HG03097 (cell line): ENCODE results near the gene PILRB.
A peak's percentile ranks its signal among the peaks of the same experiment; 100 is the strongest.
"Not testable (repeated sequence)": the region's sequence is repeated elsewhere in the genome, so short reads cannot be mapped to it uniquely, and the experiment has no call there.

ENCODE experiments used
- ATAC-seq: cut with Tn5 transposase; IDR thresholded peaks from one replicate; pipeline ENCODE4 v1.9.1; 2021; ENCODE audit not compliant: unreplicated experiment, low FRiP score

PILRB gene

DNA sequence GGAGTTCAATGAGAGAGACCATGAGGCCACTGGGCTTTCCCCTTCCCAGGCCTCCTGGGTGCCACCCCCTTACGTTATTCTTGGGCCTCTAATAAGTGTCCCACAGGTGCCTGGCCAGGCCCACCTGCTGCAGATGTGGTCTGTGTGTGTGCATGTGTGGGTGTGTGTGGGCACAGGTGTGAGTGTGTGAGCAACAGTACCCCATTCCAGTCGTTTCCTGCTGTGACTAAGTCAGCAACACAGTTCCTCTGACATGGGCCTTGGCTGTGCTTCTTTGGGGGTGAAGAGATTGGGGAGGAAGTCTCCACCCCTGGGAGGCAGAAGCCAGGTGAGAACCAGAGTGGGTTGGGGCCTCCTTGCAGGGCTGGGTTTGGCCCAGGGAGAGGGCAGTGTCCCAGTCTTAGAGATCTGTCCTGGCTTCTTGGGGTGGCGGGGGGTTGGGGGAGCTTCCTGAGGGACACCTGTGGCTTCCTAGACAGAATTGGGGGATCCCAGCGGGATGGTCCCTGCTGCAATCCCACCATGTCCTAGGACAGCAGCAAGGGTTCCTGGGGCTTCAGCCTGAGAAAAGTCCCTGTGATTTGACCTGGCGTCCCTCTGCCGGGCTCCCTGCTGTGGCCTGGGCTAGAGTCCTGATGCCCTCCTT lies 4.1 kb upstream of the PILRB start:
- no peak for ATAC-seq

DNA sequence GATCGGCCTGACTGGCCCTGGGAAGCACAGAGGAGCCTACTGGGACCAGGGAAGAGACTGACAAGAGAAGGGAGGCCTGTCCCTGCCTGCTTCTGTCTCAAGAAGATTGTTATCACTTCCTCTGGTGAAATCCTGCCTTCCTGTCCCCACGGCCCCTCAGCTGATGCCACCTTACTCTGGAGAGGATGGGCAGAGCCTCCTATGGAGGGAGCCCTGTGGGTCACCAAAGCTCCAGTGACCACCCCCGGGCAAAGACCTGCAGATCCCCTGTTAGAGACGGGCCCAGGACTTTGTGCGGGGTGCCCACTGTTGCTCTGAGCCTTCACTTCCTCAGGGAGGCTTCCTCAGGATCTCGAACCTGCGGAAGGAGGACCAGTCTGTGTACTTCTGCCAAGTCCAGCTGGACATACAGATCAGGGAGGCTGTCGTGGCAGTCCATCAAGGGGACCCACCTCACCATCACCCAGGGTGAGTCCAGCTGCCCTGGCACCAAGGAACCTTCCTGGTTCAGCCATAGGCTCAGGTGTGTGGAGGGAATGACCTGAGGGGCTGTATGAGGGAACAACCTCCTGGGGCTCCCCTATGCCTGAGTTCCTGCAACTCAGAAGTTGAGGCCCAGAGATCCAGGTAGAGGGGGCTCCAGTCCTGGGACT lies 1.4 kb upstream of the PILRB start:
- ATAC-seq: no peak

DNA sequence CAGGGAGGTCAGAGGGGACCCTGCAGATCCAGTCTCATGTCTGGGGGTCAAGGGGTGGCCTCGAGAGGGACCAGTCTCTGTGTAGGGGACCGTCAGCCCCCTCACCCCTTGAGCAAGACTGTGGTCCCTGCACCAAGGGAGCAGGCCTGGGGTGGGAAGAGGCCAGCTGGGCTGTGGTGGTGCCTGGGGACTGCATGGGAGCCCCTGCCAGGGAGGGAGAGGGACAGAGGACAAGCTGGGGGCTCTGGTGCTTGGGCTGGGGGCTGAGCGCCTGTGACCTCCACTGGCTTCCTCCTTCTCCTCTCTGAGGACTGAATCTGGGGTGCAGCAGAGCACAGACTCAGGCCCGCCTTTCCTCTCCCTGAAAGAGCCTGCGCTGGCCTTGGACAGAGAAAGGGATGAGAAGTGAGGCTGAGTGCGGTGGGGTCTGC lies 771 bp upstream of the PILRB start:
- ATAC-seq: no peak

DNA sequence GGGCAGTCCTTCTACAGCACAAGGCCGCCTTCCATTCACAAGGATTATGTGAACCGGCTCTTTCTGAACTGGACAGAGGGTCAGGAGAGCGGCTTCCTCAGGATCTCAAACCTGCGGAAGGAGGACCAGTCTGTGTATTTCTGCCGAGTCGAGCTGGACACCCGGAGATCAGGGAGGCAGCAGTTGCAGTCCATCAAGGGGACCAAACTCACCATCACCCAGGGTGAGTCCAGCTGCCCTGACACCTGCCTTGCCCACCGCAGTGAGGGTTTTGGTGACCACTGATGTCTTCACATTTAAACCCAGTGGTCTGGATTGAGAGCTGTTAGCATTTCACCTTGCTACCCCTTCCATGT lies 918 bp downstream of the PILRB start:
- no peak for ATAC-seq

DNA sequence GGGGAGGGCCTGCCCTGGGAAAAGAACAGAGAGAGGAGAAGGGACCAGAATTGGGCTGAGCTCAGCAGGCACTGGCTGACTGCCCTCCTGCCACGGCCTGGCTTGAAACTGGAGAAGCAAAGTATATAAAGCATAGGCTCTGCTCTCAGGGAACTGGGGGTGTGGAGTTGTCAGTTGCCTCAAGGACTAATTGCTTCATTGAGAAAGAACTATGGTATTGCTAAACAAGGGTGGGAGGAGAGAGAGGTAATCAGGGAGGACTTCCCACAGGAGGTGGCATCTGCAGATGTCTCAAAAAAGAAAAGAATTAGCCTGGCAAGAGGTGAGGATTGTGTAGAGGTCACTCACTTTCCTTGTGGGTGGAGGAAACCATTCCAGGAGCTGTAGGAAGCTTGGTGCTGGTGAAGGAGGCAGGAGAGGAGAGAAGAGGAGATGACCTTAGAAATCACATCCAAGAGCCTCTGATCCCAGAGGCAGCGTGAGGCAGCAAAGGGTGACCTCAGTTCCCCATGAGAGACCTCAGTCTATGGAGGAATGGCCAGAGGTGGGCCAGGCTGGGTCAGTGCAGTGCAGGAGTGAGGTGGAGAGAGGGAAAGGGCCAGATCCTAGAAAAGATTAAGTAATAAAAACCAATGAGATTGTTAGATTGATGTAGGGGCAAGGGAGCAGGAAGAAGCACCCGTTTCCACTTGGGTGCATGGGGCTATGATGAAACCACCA lies 2.4 kb downstream of the PILRB start:
- ATAC-seq: no peak

DNA sequence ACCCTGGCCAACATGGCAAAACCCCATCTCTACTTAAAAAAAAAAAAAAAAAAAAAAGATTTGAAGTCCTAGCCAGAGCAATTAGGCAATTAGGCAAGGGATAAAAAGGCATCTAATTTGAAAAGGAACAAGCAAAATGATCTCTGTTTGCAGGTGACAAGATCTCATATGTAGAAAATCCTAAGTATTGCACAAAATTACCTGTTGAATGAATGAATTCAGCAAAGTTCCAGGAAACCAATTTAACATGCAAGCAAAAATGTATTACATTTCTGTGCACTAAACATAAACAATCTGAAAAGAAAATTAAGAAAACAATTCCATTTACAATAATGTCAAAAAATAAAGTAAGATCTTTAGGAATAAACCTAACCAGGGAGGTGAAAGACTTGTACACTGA lies 5.2 kb downstream of the PILRB start:
- ATAC-seq: no peak

DNA sequence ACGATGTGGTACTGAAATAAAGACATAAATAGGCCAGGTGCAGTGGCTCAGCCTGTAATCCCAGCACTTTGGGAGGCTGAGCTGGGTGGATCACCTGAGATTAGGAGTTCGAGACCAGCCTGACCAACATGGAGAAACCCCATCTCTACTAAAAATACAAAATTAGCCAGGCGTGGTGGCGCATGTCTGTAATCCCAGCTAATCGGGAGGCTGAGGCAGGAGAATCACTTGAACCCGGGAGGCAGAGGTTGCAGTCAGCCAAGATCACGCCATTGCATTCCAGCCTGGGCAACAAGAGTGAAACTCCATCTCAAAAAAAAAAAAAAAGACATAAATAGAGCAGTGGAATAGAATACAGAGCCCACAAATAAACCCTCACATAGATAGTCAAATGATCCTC lies 5.9 kb downstream of the PILRB start:
- ATAC-seq: not testable (repeated sequence)

DNA sequence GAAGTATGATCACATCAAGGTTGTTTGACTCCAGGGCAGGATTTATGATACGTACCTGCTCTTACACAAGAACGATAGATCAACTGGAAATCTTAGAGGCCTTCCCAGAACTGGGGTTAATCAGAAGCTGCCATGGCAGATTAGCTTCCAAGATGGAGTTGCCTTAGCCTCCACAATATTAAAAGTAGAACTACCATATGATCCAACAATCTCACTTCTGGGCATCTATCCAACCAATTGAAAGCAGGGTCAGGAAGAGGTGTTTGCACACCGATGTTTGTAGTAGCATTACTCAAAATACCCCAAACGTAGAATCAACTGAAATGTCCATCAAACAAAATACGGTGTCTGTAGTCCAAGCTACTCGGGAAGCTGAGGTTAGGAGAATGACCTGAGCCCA lies 6.6 kb downstream of the PILRB start:
- ATAC-seq: no peak

DNA sequence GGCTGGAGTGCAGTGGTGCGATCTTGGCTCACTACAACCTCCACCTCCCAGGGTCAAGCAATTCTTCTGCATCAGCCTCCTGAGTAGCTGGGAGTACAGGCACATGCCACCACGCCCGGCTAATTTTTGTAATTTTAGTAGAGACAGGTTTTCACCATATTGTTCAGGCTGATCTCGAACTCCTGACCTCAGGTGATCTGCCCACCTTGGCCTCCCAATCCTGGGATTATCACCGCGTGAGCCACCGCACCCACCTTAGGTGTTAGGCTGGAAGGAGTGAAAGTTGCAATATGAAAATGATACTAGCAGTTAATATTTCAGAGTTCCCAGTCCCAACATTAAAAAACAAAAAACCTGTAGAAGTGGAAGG lies 8.1 kb downstream of the PILRB start:
- ATAC-seq: not testable (repeated sequence)

DNA sequence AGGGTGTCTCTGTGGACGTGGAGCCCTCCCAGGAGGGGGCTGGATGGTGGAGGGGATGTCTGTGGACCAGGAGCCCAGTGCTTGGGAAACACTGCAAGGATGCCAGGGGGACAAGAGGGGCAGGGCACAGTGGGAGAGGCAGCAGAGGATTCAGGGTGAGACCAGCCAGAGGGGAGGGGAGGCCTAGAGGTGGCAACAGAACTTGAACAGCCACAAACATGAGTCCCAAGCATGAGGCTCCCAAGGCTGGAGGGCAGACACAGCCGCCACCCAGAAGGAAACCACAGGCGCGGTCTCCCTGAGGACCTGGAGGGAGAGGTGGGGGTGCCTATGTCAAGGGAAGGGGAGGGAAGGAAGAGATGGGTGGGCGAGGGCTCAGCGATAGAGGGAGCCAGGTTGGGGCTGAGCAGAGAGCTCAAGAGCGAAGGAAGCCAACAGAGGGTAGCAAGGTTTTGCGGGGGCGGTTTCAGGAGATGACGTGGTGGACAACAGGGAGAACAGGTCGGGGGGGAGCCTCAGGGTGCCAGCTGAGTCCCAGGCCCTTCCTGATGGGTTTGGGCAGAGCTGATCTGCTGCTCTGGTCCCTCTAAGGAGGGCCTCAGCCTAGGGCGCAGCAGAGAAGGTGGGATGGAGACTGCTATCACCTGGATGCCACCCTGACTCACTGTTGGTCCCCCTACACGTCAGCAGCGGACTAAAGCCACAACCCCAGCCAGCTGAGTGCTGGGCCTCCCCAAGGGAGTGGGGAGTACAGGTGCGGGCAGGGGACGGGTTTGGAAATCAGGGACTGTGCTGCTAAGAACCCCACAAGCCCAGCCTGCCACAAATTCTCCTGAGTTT lies 8.7 kb downstream of the PILRB start:
- no peak for ATAC-seq

DNA sequence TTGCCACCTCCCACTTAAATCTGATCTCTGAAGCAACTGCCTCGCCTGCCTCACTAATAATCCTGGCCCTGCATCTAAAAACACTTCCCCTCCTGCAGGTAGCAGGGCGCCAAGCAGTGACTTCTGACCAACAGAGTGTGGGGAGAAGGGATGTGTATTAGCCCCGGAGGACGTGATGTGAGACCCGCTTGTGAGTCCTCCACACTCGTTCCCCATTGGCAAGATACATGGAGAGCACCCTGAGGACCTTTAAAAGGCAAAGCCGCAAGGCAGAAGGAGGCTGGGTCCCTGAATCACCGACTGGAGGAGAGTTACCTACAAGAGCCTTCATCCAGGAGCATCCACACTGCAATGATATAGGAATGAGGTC lies 9.3 kb downstream of the PILRB start:
- ATAC-seq: no peak

DNA sequence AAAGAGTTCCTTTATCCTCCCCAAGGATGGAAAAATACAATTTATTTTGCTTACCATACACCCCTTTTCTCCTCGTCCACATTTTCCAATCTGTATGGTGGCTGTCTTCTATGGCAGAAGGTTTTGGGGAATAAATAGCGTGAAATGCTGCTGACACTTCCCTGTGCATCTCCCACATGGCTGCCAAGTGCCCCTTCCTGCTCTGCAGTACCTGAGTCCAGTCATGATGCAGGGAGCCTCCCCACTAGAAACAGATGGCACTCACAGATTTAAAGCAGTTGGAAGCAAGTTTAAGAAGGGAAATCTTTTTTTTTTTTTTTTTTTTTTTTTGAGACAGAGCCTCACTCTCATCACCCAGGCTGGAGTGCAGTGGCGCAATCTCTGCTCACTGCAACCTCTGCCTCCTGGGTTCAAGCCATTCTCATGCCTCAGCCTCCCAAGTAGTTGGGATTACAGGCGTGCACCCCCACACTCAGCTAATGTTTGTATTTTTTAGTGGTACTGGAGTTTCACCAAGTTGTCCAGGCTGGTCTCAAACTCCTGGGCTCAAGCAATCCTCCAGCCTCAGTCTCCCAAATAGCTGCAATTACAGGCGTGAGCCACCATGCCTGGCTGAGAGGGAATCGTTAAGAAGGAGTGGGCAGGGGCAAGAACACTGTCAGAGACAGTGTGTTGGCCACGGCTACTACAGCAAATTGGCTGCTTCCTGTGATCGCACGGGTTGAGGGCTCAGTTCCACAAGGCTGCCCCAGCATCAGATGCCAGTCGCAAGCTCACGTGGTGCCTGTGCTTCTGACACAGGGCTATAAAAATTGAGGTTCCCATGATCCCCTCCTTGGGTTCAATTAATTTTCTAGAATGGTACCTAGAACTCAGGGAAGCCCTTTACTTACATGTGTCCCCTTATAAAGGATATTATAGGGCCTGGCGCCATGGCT lies 10.0 kb downstream of the PILRB start:
- ATAC-seq: no peak

DNA sequence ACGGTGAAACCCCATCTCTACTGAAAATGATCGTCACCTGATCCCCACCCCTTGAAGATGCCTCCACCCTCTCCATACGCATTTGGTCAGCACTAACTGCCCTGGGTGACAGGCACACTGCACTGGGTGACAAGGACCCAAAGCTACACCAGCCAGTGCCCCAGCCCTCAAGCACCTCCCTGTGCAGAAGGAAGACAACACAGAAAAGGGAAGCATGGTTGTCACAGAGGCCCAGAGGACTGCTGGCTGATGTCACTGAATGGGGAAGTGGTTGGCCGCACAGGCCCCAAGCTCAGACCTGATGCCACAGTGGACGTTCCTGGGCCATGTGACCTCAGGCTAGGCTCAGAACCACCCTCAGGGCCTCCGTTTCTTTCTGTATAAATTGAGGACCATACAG lies 11.2 kb downstream of the PILRB start:
- ATAC-seq: peak; percentile 60

DNA sequence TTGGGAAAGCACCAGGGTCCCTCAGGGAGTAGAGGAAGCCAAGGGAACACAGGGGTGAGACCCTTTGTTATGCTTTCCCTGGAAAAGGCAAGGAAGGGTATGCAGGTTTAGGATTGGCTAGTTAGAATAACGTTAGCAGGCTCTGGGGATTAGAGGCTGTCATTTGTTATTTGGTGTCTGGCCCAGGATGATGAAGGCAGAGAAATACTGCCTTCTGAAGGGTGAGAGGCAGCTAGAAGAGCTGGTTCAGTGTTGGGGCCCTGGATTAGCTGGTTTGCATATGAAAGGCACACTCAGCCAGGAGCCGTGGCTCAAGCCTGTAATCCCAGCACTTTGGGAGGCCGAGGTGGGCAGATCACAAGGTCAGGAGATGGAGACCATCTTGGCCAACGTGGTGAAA lies 12.4 kb downstream of the PILRB start:
- no peak for ATAC-seq

DNA sequence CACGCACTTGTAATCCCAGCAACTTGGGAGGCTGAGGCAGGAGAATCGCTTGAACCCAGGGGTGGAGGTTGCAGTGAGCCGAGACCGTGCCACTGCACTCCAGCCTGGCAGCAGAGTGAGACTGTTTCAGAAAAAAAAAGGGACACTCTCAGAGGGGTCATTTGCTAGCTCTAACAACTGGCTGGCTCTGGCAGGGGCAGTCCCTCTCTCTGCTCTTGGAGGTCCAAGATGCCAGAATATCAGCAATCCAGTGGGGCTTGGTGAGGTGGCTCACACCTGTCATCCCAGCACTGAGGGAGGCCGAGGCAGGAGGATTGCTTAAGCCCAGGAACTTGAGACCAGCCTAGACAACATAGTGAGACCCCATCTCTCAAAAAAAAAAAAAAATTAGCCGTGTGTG lies 12.8 kb downstream of the PILRB start:
- no peak for ATAC-seq

DNA sequence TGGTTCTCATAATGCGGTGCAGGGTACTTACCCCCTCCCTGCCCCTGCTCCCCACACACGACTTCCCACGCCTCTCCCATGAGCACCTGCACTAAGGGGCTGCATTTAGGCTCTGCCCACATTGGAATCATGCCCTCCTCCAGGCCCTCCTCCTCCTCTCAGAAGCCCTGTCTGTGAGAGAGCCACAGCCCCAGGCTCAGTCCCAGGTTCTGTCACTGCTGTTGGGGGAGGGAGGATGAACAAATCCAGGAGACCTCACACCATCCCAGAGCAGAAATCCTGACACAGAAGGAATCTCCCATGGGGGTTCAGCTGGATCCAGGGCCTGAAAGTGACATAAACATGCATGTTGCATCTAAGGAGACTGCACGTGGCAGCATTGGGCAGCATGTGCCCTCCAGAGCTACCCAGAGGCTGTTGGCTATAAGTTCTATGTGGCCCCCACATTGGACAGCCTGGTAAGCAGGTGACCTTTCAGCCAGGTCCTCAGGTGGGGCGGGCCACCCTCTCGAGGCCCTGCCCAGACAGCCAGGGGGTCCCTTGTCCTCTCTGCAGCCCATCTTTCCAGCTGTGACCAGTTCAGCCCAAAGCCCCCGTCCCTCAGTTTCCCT lies 13.7 kb downstream of the PILRB start:
- ATAC-seq: no peak

DNA sequence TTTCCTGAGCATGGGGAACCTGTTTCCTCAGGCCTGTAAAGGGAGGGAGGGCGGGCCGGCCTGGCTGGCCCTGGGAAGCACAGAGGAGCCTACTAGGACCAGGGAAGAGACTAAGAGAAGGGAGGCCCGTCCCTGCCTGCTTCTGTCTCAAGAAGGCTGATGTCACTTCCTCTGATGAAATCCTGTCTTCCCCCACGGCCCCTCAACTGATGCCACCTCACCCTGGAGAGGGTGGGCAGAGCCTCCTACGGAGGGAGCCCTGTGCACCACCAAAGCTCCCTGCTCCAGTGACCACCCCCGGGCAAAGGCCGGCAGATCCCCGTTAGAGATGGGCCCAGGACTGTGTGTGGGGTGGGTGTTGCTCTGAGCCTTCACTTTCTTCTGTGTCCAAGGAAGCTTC lies 14.3 kb downstream of the PILRB start:
- ATAC-seq: no peak

DNA sequence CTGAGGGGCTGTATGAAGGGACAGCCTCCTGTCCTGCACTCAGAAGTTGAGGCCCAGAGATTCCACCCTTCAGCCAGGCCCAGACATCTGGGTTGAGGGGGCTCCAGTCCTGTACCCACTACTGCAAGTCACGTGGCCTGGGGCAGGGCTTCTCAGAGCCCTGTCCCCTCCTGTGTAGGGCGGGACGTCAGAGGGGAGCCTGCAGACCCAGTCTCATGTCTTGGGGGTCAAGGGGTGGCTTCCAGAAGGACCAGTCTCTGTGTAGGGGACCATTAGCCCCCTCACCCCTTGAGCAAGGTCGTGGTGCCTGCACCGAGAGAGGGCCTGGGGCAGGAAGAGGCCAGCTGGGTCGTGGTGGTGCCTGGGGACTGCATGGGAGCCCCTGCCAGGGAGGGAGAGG lies 14.8 kb downstream of the PILRB start:
- no peak for ATAC-seq

DNA sequence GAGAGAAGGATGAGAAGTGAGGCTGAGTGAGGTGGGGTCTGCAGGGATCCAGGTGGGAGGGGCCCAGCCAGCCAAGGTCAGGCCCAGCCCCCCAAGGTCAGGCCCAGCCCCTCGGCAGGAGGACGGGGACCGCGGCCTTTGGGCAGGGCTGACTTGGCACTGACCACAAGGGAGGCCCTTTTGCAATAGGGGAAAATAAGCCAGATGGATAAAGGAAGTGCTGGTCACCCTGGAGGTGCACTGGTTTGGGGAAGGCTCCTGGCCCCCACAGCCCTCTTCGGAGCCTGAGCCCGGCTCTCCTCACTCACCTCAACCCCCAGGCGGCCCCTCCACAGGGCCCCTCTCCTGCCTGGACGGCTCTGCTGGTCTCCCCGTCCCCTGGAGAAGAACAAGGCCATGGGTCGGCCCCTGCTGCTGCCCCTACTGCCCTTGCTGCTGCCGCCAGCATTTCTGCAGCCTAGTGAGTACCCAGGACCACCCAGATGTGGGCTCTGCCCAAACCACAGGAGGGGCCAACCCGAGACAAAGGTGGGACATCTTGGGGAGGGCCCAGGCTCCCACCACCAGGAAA lies 15.4 kb downstream of the PILRB start, which contains the start of gene PILRA:
TSS of gene PILRA (plus strand) at position 227 of the 571 bp plus-strand sequence. CDS start at position 397, 170 bp downstream.
- no peak for ATAC-seq
